ENCODE data around the gene YDJC.
"Not testable (repeated sequence)": the region's sequence is repeated elsewhere in the genome, so short reads cannot be mapped to it uniquely, and the experiment has no call there.

The YDJC gene

GRCh38 chr22:21652010-21652546 lies 22.3 kb upstream of the YDJC start:
- DNase-seq (ENCODE audit: low read depth), result peak; percentile 66

GRCh38 chr22:21651521-21652009 lies 21.7 kb upstream of the YDJC start:
- DNase-seq (ENCODE audit: low read depth), result no peak

- DNase-seq (ENCODE audit: low read depth), result no peak
Observed at GRCh38 chr22:21650823-21651520, 21.1 kb upstream of the YDJC start.

GRCh38 chr22:21650280-21650679 lies 20.5 kb upstream of the YDJC start:
- no peak for DNase-seq (ENCODE audit: low read depth)

- DNase-seq (ENCODE audit: low read depth), result peak; percentile 47
Observed at GRCh38 chr22:21646608-21647590, 17.1 kb upstream of the YDJC start.

GRCh38 chr22:21645513-21645912 lies 15.7 kb upstream of the YDJC start:
- DNase-seq (ENCODE audit: low read depth), result not testable (repeated sequence)

GRCh38 chr22:21643533-21644357 lies 13.9 kb upstream of the YDJC start:
- DNase-seq (ENCODE audit: low read depth), result no peak

- DNase-seq (ENCODE audit: low read depth), result peak; percentile 36
Observed at GRCh38 chr22:21642584-21643448, 13.0 kb upstream of the YDJC start.

- peak; percentile 97 for DNase-seq (ENCODE audit: low read depth)
Observed at GRCh38 chr22:21641789-21642583, 12.2 kb upstream of the YDJC start, which contains the start of gene SDF2L1. SDF2L1 (plus strand) TSS chr22:21642302; CDS start chr22:21642337, 35 bp downstream.

- no peak for DNase-seq (ENCODE audit: low read depth)
Observed at GRCh38 chr22:21641417-21641788, 11.6 kb upstream of the YDJC start.

- DNase-seq (ENCODE audit: low read depth), result no peak
Observed at GRCh38 chr22:21640810-21641209, 11.0 kb upstream of the YDJC start.

- DNase-seq (ENCODE audit: low read depth), result no peak
Observed at GRCh38 chr22:21639359-21639758, 9.5 kb upstream of the YDJC start.

- not testable (repeated sequence) for DNase-seq (ENCODE audit: low read depth)
Observed at GRCh38 chr22:21637450-21637849, 7.6 kb upstream of the YDJC start.

GRCh38 chr22:21636629-21637218 lies 6.9 kb upstream of the YDJC start:
- no peak for DNase-seq (ENCODE audit: low read depth)

GRCh38 chr22:21635771-21636510 lies 6.1 kb upstream of the YDJC start:
- no peak for DNase-seq (ENCODE audit: low read depth)

- no peak for DNase-seq (ENCODE audit: low read depth)
Observed at GRCh38 chr22:21634844-21635243, 5.0 kb upstream of the YDJC start.

- no peak for DNase-seq (ENCODE audit: low read depth)
Observed at GRCh38 chr22:21634081-21634480, 4.3 kb upstream of the YDJC start.

GRCh38 chr22:21633481-21633880 lies 3.7 kb upstream of the YDJC start:
- no peak for DNase-seq (ENCODE audit: low read depth)

- DNase-seq (ENCODE audit: low read depth), result no peak
Observed at GRCh38 chr22:21632931-21633330, 3.1 kb upstream of the YDJC start.

Measured in stimulated activated CD8-positive, alpha-beta memory T cell treated with anti-CD3 and anti-CD28 coated beads, Interleukin-12 subunit alpha, Interleukin-12 subunit beta, amount 100 ng/mL, for 4 hours (primary cell).